ENCODE data around the gene PDRG1. TPM values are rescaled to one million over a fixed set of nuclear protein-coding genes. Genes with fewer than 3 reads are reported as not detected.
"Not testable (repeated sequence)": the region's sequence is repeated elsewhere in the genome, so short reads cannot be mapped to it uniquely, and the experiment has no call there.

The PDRG1 gene
- total RNA-seq, 1 donor from 2014 or later, result 11.0 TPM

- ATAC-seq, result no peak
- no peak for DNase-seq (ENCODE audit: missing footprints)
- intact Hi-C loops (cut with DNase I), result no loop called here
These were observed 16.7 kb downstream of the PDRG1 start for GRCh38 chr20:31934968-31935764.

- intact Hi-C loops (cut with DNase I), result no loop called here
- no peak for DNase-seq (ENCODE audit: missing footprints)
These were observed 17.4 kb downstream of the PDRG1 start for GRCh38 chr20:31934491-31934890.

GRCh38 chr20:31933698-31934097 lies 18.1 kb downstream of the PDRG1 start:
- intact Hi-C loops (cut with DNase I), result no loop called here
- DNase-seq (ENCODE audit: missing footprints), result no peak
- no peak for ATAC-seq

More at GRCh38 chr20:31934491-31934890, 17.4 kb downstream of the PDRG1 start:
- no peak for ATAC-seq

GRCh38 chr20:31930779-31931178 lies 21.1 kb downstream of the PDRG1 start:
- ATAC-seq (no peak), DNase-seq (ENCODE audit: missing footprints) (no peak)
- intact Hi-C loops (cut with DNase I), result no loop called here

GRCh38 chr20:31929631-31930030 lies 22.2 kb downstream of the PDRG1 start:
- intact Hi-C loops (cut with DNase I); DNase-seq (ENCODE audit: missing footprints); ATAC-seq: not testable (repeated sequence)

- intact Hi-C loops (cut with DNase I), result no loop called here
- no peak for DNase-seq (ENCODE audit: missing footprints)
- ATAC-seq, result no peak
These were observed 24.2 kb downstream of the PDRG1 start for GRCh38 chr20:31927627-31928159.

GRCh38 chr20:31926493-31926892 lies 25.4 kb downstream of the PDRG1 start:
- ATAC-seq (no peak), DNase-seq (ENCODE audit: missing footprints) (no peak)
- intact Hi-C loops (cut with DNase I), result no loop called here

- DNase-seq (ENCODE audit: missing footprints) (no peak), ATAC-seq (no peak)
- intact Hi-C loops (cut with DNase I), result no loop called here
These were observed 26.2 kb downstream of the PDRG1 start for GRCh38 chr20:31925631-31926030.

- DNase-seq (ENCODE audit: missing footprints), result no peak
- ATAC-seq, result no peak
- intact Hi-C loops (cut with DNase I), result no loop called here
These were observed 27.3 kb downstream of the PDRG1 start for GRCh38 chr20:31924561-31924960.

GRCh38 chr20:31923388-31924331 lies 28.2 kb downstream of the PDRG1 start:
- intact Hi-C loops (cut with DNase I), result no loop called here
- ATAC-seq (no peak), DNase-seq (ENCODE audit: missing footprints) (no peak)

GRCh38 chr20:31922588-31922987 lies 29.3 kb downstream of the PDRG1 start:
- intact Hi-C loops (cut with DNase I), result no loop called here
- ATAC-seq (no peak), DNase-seq (ENCODE audit: missing footprints) (no peak)

- no peak for ATAC-seq
- DNase-seq (ENCODE audit: missing footprints), result no peak
- intact Hi-C loops (cut with DNase I), result no loop called here
These were observed 29.7 kb downstream of the PDRG1 start for GRCh38 chr20:31922181-31922580.

GRCh38 chr20:31921480-31921879 lies 30.4 kb downstream of the PDRG1 start:
- intact Hi-C loops (cut with DNase I); DNase-seq (ENCODE audit: missing footprints); ATAC-seq: not testable (repeated sequence)

GRCh38 chr20:31920275-31920855 lies 31.5 kb downstream of the PDRG1 start:
- ATAC-seq, result no peak
- intact Hi-C loops (cut with DNase I), result no loop called here
- DNase-seq (ENCODE audit: missing footprints), result no peak

- no peak for ATAC-seq
These were observed 32.3 kb downstream of the PDRG1 start for GRCh38 chr20:31919410-31920155.

GRCh38 chr20:31918466-31919105 lies 33.3 kb downstream of the PDRG1 start:
- intact Hi-C loops (cut with DNase I), result no loop called here
- ATAC-seq, result no peak
- no peak for DNase-seq (ENCODE audit: missing footprints)

More at GRCh38 chr20:31919410-31920155, 32.3 kb downstream of the PDRG1 start:
- intact Hi-C loops (cut with DNase I), result no loop called here
- no peak for DNase-seq (ENCODE audit: missing footprints)

GRCh38 chr20:31917962-31918412 lies 33.9 kb downstream of the PDRG1 start:
- ATAC-seq; intact Hi-C loops (cut with DNase I); DNase-seq (ENCODE audit: missing footprints): not testable (repeated sequence)

GRCh38 chr20:31916708-31917107 lies 35.1 kb downstream of the PDRG1 start:
- DNase-seq (ENCODE audit: missing footprints) (no peak), ATAC-seq (no peak)
- intact Hi-C loops (cut with DNase I), result no loop called here

Measured in Right ventricle myocardium inferior (tissue), 1 donor.